ENCODE data around the gene MAGEA9B. TPM values are rescaled to one million over a fixed set of nuclear protein-coding genes. Genes with fewer than 3 reads are reported as not detected.
"Not testable (repeated sequence)": the region's sequence is repeated elsewhere in the genome, so short reads cannot be mapped to it uniquely, and the experiment has no call there.

The MAGEA9B gene
- total RNA-seq, 1 donor = not detected

DNA sequence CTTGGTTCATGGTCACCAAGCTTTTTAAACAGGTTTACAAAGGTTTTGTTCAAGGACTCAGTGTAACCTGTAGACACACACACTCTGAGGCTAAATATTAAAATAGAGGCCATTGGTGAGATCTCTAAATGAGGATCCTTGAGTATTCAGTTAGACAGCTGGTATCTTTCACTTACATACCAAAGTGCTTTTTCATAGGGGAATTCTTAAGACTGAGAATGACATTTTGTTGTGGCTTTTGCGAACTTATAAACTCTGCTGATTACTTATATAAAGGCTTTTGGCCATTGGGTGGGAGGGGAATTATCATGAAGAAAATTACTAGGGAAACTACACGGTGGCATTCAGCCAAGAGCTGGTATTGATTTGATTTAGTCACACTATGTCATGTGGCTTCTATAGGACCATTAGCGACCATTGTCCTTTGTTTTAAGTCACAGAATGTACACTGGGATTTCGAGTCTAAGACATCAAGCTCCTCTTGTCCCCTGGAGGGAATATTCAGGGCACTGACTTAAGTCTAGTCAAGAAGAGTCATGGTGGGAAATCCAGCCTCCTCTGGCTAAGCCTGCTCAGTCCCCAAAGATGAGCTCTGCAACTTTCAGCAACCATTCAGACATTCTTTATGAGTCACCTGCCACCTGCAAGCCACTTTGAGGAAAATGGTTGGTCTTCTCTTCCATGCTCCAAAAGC is 35.9 kb downstream of the MAGEA9B start:
- H3K4me3 ChIP-seq (ENCODE audit: low read length); H3K27me3 ChIP-seq (ENCODE audit: insufficient read depth, low read length); H3K9me3 ChIP-seq (ENCODE audit: low read depth, low read length); H3K4me1 ChIP-seq (ENCODE audit: insufficient read depth, low read length): not testable (repeated sequence)

DNA sequence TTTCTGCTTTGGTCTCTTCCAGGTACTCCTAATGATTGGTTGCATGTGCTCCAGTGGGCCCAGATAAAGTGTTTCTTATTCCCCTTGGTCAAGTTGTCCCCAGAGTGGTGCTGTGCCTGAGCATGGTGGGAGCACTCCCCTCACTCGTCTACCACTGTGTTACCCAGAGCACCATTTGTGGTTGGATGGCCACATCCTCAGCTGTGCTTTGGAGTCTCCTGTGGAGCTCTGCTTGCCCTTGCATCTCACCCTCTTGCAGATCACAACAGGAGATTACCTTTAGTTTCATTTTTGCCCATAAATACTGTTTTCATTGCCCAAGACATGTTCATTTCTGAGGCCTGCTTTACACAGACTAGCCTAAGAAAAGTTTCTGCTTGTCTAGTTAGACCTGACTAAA is 36.8 kb downstream of the MAGEA9B start:
- not testable (repeated sequence) for H3K27me3 ChIP-seq (ENCODE audit: insufficient read depth, low read length); H3K4me1 ChIP-seq (ENCODE audit: insufficient read depth, low read length)

DNA sequence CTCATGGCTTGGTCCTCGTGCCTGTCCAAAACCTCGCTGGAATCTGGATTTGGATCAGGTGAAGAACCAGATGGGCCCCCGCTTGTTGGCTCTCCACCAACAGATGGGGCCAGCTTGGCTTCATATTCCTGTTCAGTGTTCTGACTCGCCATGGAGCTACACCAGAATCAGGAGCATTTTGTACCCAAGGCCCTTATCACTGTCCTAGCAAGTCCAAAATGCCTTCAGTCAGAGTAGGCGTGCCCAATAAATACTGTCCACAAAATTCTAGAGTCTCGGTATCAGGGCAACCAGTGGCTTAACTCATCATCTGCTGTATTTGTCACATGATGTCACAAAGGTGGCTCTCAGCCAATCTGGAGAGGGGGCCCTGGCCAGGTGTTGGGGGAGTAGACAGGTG is 37.6 kb downstream of the MAGEA9B start, which contains the start of gene HSFX3:
TSS of gene HSFX3 (minus strand) at position 224 of the 400 bp plus-strand sequence. CDS start at position 152, 72 bp downstream.
- H3K9me3 ChIP-seq (ENCODE audit: low read depth, low read length); H3K4me3 ChIP-seq (ENCODE audit: low read length); H3K4me1 ChIP-seq (ENCODE audit: insufficient read depth, low read length); H3K27me3 ChIP-seq (ENCODE audit: insufficient read depth, low read length): not testable (repeated sequence)

More for the DNA sequence above, 36.8 kb downstream of the MAGEA9B start:
- H3K9me3 ChIP-seq (ENCODE audit: low read depth, low read length); H3K4me3 ChIP-seq (ENCODE audit: low read length): not testable (repeated sequence)

DNA sequence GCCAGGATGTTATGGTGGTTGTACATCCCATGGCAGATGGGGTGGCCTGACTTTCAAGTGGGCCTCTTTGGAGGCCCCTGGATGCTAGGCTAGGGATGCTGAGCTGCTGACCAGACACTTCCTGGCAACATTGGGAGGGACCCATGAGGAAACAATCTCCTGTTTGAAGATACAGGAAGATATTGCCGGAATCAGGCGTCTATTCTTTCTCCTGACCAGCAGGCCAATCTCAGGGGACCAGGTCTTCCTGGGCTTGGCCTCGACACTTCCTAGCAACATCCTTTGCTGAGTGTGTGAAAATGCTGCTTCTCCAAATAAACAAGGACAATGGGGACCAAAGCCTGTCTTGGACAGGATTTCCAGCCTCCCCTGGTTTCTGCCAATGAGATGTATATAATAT is 39.5 kb downstream of the MAGEA9B start:
- H3K9me3 ChIP-seq (ENCODE audit: low read depth, low read length); H3K27me3 ChIP-seq (ENCODE audit: insufficient read depth, low read length); H3K4me3 ChIP-seq (ENCODE audit: low read length); H3K4me1 ChIP-seq (ENCODE audit: insufficient read depth, low read length): not testable (repeated sequence)

DNA sequence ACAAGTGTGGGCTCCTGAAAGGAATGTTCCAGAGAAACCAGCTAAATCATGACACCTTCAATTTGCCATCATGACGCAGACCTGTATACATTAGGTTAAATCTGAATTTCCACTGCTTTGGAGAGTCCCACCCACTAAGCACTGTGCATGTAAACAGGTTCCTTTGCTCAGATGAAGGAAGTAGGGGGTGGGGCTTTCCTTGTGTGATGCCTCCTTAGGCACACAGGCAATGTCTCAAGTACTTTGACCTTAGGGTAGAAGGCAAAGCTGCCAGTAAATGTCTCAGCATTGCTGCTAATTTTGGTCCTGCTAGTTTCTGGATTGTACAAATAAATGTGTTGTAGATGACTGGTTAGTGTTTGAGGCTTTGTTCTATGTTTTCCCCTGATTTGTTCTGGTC is 40.3 kb downstream of the MAGEA9B start:
- not testable (repeated sequence) for H3K4me3 ChIP-seq (ENCODE audit: low read length); H3K27me3 ChIP-seq (ENCODE audit: insufficient read depth, low read length); H3K4me1 ChIP-seq (ENCODE audit: insufficient read depth, low read length); H3K9me3 ChIP-seq (ENCODE audit: low read depth, low read length)

DNA sequence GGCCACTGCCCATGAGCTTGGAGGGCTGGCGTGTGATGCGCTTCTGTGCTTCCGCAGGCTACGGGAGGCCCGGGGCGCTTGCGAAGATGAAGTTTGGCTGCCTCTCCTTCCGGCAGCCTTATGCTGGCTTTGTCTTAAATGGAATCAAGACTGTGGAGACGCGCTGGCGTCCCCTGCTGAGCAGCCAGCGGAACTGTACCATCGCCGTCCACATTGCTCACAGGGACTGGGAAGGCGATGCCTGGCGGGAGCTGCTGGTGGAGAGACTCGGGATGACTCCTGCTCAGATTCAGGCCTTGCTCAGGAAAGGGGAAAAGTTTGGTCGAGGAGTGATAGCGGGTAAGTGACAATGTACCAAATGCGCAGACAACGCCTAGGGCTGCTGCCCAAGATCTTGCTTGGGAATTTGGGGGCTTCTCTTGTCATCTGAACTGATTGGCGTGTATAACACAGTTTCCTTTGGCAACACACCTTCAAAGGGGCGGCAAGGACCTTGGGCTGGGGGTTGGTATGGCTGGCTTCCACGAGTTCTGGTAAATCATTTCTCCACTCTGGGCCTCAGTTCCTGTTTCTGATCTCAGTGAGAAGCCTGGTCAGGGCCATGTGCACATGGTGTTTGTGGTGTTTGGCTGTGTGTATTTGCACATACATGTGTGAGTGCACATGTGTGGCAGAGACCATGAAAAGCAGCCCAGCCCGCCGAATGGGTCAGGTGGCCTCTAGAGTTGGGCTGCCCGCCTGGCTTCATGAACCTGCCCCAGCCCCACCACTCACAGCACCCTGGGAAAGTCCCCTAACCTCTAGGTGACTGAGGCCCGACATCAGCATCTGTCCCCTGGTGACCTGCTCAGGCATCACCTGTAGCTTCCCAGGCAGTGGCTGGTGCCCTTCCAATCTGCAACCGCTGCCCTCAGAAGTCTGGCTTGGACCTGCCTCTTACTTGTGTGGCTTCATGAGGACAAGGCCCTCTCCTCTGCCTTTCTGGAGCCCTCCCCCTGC is 41.4 kb downstream of the MAGEA9B start:
- not testable (repeated sequence) for H3K27me3 ChIP-seq (ENCODE audit: insufficient read depth, low read length); H3K9me3 ChIP-seq (ENCODE audit: low read depth, low read length); H3K4me1 ChIP-seq (ENCODE audit: insufficient read depth, low read length); H3K4me3 ChIP-seq (ENCODE audit: low read length)

DNA sequence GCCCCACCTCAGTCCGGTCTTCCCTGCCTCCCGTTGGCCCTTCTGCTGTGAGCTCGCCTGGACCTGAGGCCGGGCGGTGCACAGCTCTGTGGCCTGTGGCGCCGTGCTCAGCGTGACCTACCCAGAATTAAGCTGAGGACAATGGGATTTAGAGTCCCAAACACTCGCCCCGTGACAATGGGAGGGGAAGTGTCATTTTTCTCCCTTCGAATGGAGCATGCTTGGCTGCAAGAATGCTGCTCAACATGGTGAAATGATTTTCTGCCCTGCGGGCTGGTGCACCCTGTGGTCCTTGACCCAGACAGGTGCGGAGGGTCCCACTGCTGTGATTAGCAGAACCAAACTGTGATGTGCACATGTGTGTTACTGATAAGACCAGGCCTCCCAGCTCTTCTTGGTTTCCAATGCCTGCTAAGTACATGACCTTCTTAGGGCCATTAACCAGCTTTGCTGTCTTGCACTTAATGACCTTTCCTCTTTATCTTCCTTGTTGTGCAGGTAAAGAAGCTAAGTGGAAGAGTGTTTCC is 45.7 kb downstream of the MAGEA9B start:
- peak overlapping the region; percentile 72 for H3K4me3 ChIP-seq (ENCODE audit: low read length)
- no peaks in the 10 kb centered on the region for H3K9me3 ChIP-seq (ENCODE audit: low read depth, low read length)
- H3K4me1 ChIP-seq (ENCODE audit: insufficient read depth, low read length) = peaks cover 13% of the 10 kb centered on the region

DNA sequence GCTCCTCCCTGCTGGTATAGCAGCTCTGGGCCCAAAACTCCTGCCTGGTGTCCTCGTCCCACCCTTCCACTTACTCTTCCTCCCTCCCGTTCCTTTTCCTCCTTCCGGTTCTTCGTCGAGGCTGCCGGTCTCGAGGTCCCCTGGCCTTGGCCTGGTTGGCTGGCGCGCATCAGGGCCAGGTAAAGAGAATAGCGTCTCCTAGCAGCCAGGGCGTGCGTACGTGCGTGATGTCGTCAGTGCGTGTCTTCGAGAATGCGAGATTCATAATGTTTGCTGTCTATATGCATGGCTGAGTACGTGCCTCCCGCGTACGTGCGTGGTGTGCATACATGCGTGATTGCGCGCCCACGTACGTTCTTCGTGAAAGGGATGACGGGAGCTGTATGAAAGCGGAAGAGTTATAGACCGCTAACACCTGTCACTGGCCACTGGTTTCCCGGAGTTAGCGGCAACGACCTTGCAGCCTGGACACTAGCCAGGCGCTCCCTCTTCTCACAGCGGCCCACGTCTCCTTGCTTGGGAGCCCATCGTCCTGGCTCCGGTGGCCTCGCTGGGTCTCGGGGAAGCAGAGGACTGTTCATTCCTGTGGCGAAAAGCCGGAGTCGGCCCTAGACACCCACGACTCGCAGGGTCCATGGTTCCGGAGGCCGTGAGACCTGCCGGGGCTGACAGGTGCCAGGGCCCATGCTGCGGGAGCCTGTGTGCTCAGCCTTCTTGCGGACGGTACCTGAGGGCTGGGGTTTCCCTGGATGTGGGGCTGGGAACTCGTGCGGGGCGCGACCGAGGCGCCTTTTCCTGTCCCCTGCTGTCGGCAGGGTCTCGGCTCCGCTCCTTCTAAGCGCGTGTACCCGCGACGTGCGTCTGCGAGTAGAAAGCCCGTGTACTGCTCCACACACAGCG is 46.4 kb downstream of the MAGEA9B start, which contains the start of gene EOLA1:
TSS of gene EOLA1 (plus strand) at position 392 of the 900 bp plus-strand sequence. CDS start 4,619 bp downstream, outside the sequence.
- Histone ChIP-seq H3K4me3 (ENCODE audit: low read length) (peak within 1 kb of the TSS; percentile 72), H3K4me1 (ENCODE audit: insufficient read depth, low read length) (peaks cover 13% of the 10 kb centered on the region), H3K27me3 (ENCODE audit: insufficient read depth, low read length) (no peaks in the 10 kb centered on the region), H3K9me3 (ENCODE audit: low read depth, low read length) (no peaks in the 10 kb centered on the region)

More for the DNA sequence above, 45.7 kb downstream of the MAGEA9B start:
- H3K27me3 ChIP-seq (ENCODE audit: insufficient read depth, low read length) = no peaks in the 10 kb centered on the region

DNA sequence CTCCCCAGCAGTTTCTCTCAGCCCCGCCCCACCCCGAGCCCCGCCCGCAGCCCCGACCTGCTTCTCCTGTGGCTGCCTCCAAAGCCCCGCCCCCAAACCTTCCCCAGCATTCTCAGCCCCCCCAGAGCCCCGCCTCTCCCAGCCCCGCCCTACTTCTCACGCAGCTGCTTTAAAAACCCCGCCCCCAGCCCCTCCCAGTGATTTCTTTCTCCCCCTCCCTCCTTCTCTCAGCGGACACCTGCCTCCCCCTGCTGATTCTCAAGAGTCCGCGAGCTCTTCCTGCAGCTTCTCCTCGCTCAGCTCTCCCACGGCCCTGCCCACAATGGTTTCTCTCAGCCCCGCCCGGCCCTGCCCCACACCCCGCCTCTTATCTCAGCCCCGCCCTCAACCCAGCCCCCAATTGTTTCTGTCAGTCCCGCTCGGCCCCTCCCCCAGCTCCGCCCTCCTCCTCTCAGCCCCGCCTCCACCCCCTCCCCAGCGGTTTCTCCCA is 47.1 kb downstream of the MAGEA9B start:
- Histone ChIP-seq H3K27me3 (ENCODE audit: insufficient read depth, low read length) (no peaks in the 10 kb centered on the region), H3K4me1 (ENCODE audit: insufficient read depth, low read length) (peaks cover 13% of the 10 kb centered on the region), H3K9me3 (ENCODE audit: low read depth, low read length) (no peaks in the 10 kb centered on the region), H3K4me3 (ENCODE audit: low read length) (peak overlapping the region; percentile 72)

DNA sequence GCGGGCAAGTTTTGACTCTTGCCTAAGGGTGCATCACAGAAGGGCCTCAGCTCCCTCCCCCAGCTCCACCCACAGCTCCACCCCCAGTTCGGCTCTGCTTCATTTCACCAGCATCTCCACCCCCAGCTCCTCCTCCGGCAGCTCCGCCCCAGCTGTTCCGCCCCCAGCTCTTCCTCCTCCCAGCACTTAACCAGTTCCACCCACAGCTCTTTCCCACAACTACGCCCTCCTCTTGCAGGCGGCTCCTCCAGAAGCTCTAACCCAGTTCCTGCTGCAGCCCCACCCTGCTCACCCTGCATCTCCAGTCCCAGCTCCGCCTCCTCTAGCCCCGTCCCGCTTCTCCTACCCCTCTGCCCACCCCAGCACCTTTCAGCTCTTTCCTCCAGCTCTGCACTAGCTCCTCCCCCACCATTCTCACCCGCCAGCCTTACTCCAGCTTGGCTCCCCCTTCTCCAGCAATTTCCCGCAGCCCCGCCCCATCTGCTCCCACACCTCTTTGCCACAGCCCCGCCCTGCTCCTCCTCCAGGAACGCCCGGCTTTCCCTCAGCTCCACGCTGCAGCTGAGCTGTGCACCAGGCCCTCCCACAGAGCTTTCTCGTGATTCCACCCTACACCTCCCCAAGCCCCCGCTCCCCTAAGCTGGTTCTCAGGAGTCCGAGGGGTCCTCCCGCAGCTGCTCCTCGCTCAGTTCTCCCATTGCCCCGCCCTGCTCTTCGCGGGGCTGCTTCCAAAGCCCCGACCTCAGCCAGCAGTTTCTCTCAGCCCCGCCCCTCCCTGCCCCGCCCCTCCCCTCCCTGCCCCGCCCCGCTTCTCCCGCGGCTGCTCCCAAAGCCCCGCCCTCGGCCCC is 47.8 kb downstream of the MAGEA9B start:
- Histone ChIP-seq H3K9me3 (ENCODE audit: low read depth, low read length) (no peaks in the 10 kb centered on the region), H3K4me1 (ENCODE audit: insufficient read depth, low read length) (peaks cover 13% of the 10 kb centered on the region), H3K27me3 (ENCODE audit: insufficient read depth, low read length) (no peaks in the 10 kb centered on the region), H3K4me3 (ENCODE audit: low read length) (peak overlapping the region; percentile 42)

DNA sequence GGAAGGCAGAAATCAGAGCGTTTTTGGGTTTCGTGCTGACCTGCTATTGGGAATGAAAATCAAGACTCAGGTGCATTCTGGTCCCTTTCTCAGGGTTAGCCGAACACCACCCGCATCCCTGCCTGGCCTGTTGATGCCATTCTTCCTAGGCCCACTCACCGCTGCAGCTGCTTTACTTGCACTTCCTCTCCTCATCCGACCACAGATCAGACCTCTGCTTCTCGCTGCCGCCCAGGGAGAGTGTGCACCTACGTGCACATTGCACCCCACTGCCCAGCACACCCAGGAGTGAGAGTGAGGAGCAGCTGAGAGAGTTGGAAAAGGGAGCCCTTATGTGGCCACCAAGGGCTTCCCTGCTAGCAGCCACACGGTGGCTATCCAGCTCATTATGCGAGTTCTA is 49.8 kb downstream of the MAGEA9B start:
- not testable (repeated sequence) for H3K9me3 ChIP-seq (ENCODE audit: low read depth, low read length); H3K27me3 ChIP-seq (ENCODE audit: insufficient read depth, low read length); H3K4me3 ChIP-seq (ENCODE audit: low read length)
- peaks cover 13% of the 10 kb centered on the region for H3K4me1 ChIP-seq (ENCODE audit: insufficient read depth, low read length)

DNA sequence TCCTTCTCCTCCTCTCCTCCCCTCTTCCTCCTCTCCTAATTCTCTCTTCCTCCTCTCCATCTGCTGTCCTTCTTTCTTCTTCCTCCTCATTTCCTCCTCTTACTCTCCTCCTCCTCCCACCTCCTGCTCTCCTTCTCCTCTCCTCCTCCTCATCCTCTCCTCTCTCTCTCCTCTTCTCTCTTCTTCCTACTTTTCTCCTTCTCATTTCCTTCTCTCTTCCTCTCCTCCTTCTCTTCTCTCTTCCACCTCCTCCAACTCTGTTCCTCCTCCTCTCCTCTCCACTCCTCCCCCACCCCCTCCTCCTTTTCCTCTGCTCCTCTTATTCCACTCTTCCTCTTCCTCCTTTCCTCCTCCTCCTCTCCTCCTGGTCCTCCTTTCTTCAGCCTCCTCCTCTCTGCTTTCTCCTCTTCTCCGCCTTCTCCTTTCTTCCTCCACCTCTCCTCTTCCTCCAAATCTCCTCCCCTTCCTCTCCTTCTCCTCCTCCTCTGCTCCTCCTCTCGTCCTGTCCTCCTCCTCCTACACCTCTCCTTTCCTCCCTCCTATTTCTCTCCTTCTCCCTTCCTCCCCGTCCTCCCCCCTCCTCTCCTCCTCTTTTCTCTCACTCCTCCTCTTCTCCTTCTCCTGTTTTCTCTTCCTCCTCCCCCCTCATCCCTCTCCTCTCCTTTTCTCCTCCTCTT is 52.2 kb downstream of the MAGEA9B start:
- H3K4me1 ChIP-seq (ENCODE audit: insufficient read depth, low read length); H3K27me3 ChIP-seq (ENCODE audit: insufficient read depth, low read length); H3K9me3 ChIP-seq (ENCODE audit: low read depth, low read length); H3K4me3 ChIP-seq (ENCODE audit: low read length): not testable (repeated sequence)

DNA sequence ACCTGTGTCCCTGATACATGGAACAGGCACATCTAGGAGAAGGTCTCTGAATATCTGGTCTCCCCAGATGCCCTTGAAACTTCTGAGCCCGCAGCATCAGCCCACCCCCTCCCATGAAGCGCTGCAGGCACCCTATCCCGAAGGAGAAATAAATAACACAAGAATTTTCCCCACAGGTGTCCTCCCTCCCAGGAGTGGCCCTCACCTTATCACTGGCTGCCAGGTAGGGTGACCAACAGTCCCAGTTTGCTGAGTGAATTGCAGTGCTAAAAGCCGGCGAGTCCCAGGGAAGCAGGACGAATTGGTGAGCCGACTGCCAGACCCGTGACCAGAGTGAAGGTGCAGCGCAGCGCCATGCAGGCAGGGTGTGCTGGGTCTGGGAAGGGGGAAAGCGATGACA is 53.3 kb downstream of the MAGEA9B start:
- not testable (repeated sequence) for H3K27me3 ChIP-seq (ENCODE audit: insufficient read depth, low read length); H3K4me3 ChIP-seq (ENCODE audit: low read length); H3K9me3 ChIP-seq (ENCODE audit: low read depth, low read length); H3K4me1 ChIP-seq (ENCODE audit: insufficient read depth, low read length)

Measured in mononuclear cell (primary cell).